HL-60/S4 treated with retinoic acid at 250 ng/mL for 4 days and 3 days (cell line): ENCODE measurements around the gene RAMP1.
"Not testable (repeated sequence)": the region's sequence is repeated elsewhere in the genome, so short reads cannot be mapped to it uniquely, and the experiment has no call there.

ENCODE experiments used
- in situ Hi-C: fragments of 300-500 bp; cut with MboI; formaldehyde crosslinking; loops from 2 replicates; pipeline ENCODE4 v1.7.0; 2022; ENCODE audit warnings: low sequenced_read_pairs

The RAMP1 gene

GRCh38 chr2:237940828-237941227, 81.4 kb downstream of the RAMP1 start:
- in situ Hi-C loops = no loop called here

- in situ Hi-C loops = no loop called here
Observed at GRCh38 chr2:237941239-237941638, 81.8 kb downstream of the RAMP1 start.

GRCh38 chr2:237942513-237942899, 83.1 kb downstream of the RAMP1 start:
- in situ Hi-C loops = no loop called here

GRCh38 chr2:237943395-237944094, 84.1 kb downstream of the RAMP1 start:
- in situ Hi-C loops = no loop called here

DNA sequence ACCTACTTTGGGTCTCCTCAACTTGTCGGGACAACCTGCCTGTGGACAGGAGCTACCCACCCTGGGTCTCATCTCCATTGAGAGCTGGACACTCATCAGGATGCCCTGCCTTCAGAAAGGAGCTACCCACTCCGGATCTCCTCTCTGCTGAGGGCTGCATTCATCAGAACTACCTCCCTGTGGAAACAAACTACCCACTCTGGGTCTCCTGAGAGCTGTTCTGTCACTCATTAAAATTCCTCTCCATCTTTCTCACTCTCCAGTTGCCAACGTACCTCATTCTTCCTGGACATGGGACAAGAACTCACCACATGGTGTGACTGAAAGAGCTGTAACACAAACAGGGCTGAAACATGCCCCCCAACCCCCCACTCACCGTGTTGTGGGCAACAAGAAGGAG, 84.9 kb downstream of the RAMP1 start:
- in situ Hi-C loops = no loop called here

- in situ Hi-C loops = no loop called here
Observed at GRCh38 chr2:237946423-237946822, 87.0 kb downstream of the RAMP1 start.

DNA sequence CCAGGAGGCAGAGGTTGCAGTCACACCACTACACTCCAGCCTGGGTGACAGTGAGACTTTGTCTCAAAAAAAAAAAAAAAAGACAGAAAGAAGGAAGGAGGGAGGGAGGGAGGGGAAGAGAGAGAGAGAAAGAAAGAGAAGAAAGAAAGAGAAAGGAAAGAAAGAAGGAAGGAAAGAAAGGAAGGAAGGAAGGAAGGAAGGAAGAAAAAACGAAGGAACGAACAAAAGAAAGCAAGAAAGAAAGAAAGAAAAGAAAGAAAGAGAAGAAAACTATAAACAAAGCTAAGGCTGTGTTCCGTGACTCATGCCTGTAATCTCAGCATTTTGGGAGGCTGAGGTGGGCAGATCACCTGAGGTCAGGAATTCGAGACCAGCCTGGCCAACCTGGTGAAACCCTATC, 91.9 kb downstream of the RAMP1 start:
- in situ Hi-C loops = not testable (repeated sequence)

DNA sequence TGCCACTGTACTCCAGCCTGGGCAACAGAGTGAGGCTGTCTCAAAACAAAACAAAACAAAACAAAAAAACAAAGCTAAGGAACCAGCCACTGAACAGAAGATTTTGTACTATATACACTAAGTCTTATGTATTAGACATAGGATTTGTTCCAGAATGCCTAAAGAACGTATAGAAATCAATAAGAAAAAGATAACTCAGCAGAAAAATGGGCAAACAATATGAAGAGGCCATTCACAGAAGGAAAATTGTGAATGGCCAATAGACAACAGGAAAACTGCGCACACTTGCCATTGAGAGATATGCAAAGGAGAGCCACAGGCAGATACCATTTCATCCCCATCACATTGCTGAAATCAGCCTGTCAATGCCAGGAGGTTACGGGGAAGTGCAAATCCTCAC, 92.5 kb downstream of the RAMP1 start:
- in situ Hi-C loops = no loop called here

DNA sequence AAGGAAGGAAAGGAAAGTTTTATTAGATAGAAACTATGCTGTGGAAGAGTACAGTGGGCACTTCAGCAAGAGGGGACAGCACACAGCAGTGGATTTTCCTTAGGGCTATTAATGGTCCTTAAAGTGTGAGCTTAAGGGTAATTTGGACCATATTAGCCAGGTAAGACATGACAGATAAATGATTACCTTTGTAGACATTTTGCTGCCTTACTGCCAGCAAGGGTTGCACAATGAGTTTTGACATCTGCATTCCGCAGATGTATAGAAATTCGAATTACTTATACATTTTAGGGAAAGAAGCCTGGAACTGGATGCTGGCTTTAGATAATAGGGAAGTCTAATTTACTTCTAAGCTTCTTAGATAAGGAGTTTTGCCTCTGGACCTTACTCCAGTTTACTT, 93.4 kb downstream of the RAMP1 start:
- in situ Hi-C loops = no loop called here

- in situ Hi-C loops = no loop called here
Observed at GRCh38 chr2:237955640-237956401, 96.4 kb downstream of the RAMP1 start.

DNA sequence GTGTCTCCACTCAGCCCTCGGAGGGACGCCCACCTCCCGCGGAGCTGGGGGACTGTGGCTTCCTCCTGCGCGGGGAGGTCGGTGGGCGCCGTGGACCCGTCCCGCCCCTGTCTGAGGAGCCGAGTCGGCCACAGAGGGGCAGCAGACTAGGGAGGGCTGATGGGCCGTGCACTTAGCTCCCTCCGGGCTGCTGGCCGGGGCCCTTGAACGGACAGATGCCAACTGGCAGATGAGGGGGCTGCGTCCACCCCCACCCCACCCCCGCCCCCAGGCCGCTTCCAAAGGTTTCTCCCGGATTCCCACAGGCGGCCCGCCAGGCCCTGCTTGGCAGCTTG, 96.9 kb downstream of the RAMP1 start:
- in situ Hi-C loops = no loop called here

DNA sequence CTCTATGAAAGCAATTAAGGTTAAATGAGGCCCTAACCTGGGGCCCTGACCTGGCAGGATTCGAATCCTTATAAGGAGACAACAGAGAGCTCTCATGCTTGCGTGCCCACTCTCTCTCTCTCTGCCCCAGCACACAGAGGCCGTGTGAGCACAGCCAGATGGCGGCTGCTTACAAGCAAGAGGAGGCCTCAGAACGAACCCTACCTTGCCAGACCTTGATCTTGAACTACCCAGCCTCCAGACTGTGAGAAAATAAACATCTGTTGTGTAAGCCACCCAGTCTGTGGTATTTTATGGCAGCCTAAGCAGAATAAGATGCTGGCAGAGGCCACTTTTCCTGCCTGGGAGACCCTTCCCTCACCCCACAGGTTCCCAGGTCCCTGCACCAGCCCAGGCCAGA, 102.2 kb downstream of the RAMP1 start:
- in situ Hi-C loops = no loop called here
